Measurements from ENCODE around the gene FCRL2. TPM values are rescaled to one million over a fixed set of nuclear protein-coding genes. Genes with fewer than 3 reads are reported as not detected.
A peak's percentile ranks its signal among the peaks of the same experiment; 100 is the strongest.

FCRL2 gene
- total and polyA plus RNA-seq, 7 experiments from 2014 or later: 0.09 to 3.2 (median 0.45) TPM; not detected in 3

DNA sequence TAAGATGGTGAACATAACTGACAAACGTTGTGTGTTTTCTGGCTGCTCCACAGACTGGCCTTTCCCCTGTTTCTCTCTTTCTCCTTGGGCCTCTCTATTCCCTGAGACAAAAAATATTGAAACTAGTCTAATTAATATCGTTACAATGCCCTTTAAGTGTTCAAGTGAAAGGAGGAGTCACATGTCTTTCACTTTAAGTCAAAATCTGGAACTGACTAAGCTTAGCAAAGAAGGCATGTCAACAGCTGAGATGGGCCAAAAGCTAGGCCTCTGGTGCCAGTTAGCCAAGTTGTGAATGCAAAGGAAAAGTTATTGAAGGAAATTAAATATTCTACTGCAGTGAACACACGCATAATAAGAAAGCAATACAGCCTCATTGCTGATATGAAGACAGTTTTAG, 44.2 kb downstream of the FCRL2 start:
- Mint-ChIP-seq H3K27ac (no peak overlapping the region), H3K4me1 (peaks cover 0 to 2% (median 0%) of the 10 kb centered on the region in 7 donors), H3K9me3 (peaks cover 0 to 4% (median 2%) of the 10 kb centered on the region in 11 donors), H3K36me3 (peaks cover 0 to 3% (median 0%) of the 10 kb centered on the region in 5 donors), H3K4me3 (no peak overlapping the region), H3K27me3 (peaks cover 0 to 7% (median under 1%) of the 10 kb centered on the region in 5 donors)
- ATAC-seq (no peak), DNase-seq (no peak)
- intact Hi-C loops (cut with micrococcal nuclease): no loop called here
- H3K4me3 ChIP-seq (ENCODE audit: low read length): no peak overlapping the region
- ChIA-PET POLR2A (no interaction called here), CTCF (no interaction called here)
- H3K9me3 ChIP-seq (ENCODE audit: control insufficient read depth in 2 of 3, low read length in 3 of 3): no peaks in the 10 kb centered on the region
- no peak overlapping the region for H3K27ac ChIP-seq (ENCODE audit: low read depth, low read length)
- H3K4me1 ChIP-seq (ENCODE audit: control insufficient read depth in 2 of 2, insufficient read depth in 2 of 2, low read length in 2 of 2): no peaks in the 10 kb centered on the region
- no peaks in the 10 kb centered on the region for H3K36me3 ChIP-seq (ENCODE audit: control insufficient read depth in 2 of 3, insufficient read depth in 3 of 3, low read length in 3 of 3)
- H3K27me3 ChIP-seq (ENCODE audit: control insufficient read depth in 2 of 2, insufficient read depth in 2 of 2, low read length in 2 of 2): no peaks in the 10 kb centered on the region

DNA sequence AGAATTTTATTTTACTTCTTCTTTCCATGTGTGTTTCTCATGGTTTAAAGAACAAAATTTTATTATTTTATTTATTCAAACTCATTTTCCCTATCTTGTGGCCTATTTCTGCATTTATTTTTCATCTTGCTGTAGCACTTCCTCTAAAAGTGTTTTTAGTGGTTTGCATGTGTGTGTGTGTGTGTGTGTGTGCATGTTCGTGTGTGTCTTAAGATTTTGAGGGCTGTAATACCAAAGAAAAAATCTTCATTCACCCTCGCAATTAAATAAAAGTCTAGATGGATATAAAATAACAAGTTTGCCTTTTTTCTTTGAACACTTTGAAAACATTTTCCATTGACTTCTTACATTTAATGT, 51.7 kb downstream of the FCRL2 start:
- H3K27me3 ChIP-seq (ENCODE audit: control insufficient read depth in 2 of 2, insufficient read depth in 2 of 2, low read length in 2 of 2): no peaks in the 10 kb centered on the region
- POLR2A ChIA-PET: no interaction called here
- H3K27me3 Mint-ChIP-seq: peaks cover 0 to 19% (median 5%) of the 10 kb centered on the region in 5 donors
- no peak overlapping the region for H3K27ac Mint-ChIP-seq
- H3K36me3 ChIP-seq (ENCODE audit: control insufficient read depth in 2 of 3, insufficient read depth in 3 of 3, low read length in 3 of 3): no peaks in the 10 kb centered on the region
- DNase-seq (peak in 1 of 9 donors; percentile 9), ATAC-seq (peak; percentile 48)
- peaks cover 0 to 28% of the 10 kb centered on the region in 2 donors for H3K4me1 ChIP-seq (ENCODE audit: control insufficient read depth in 2 of 2, insufficient read depth in 2 of 2, low read length in 2 of 2)
- H3K27ac ChIP-seq (ENCODE audit: low read depth, low read length): no peak overlapping the region
- peaks cover 0 to 36% (median 0%) of the 10 kb centered on the region in 7 donors for H3K4me1 Mint-ChIP-seq
- CTCF ChIA-PET: no interaction called here
- peaks cover 0 to 5% (median 0%) of the 10 kb centered on the region in 5 donors for H3K36me3 Mint-ChIP-seq
- H3K4me3 ChIP-seq (ENCODE audit: low read length): no peak overlapping the region
- peaks cover 0 to 9% (median 0%) of the 10 kb centered on the region in 3 experiments for H3K9me3 ChIP-seq (ENCODE audit: control insufficient read depth in 2 of 3, low read length in 3 of 3)
- H3K4me3 Mint-ChIP-seq: no peak overlapping the region
- peaks cover 3 to 28% (median 13%) of the 10 kb centered on the region in 11 donors for H3K9me3 Mint-ChIP-seq
- intact Hi-C loops (cut with micrococcal nuclease): no loop called here

- intact Hi-C loops (cut with micrococcal nuclease): no loop called here
These were observed 52.3 kb downstream of the FCRL2 start for GRCh38 chr1:157724537-157725220.

GRCh38 chr1:157723157-157723556, 53.8 kb downstream of the FCRL2 start:
- Histone ChIP-seq H3K4me3 (ENCODE audit: low read length) (no peak overlapping the region), H3K27me3 (ENCODE audit: control insufficient read depth in 2 of 2, insufficient read depth in 2 of 2, low read length in 2 of 2) (no peaks in the 10 kb centered on the region), H3K4me1 (ENCODE audit: control insufficient read depth in 2 of 2, insufficient read depth in 2 of 2, low read length in 2 of 2) (peaks cover 0 to 28% of the 10 kb centered on the region in 2 donors), H3K9me3 (ENCODE audit: control insufficient read depth in 2 of 3, low read length in 3 of 3) (peaks cover 0 to 9% (median 0%) of the 10 kb centered on the region in 3 experiments), H3K27ac (ENCODE audit: low read depth, low read length) (no peak overlapping the region), H3K36me3 (ENCODE audit: control insufficient read depth in 2 of 3, insufficient read depth in 3 of 3, low read length in 3 of 3) (no peaks in the 10 kb centered on the region)
- peaks cover 0 to 19% (median 9%) of the 10 kb centered on the region in 5 donors for H3K27me3 Mint-ChIP-seq
- H3K9me3 Mint-ChIP-seq: peaks cover 3 to 25% (median 13%) of the 10 kb centered on the region in 11 donors
- ChIA-PET CTCF (no interaction called here), POLR2A (no interaction called here)
- ATAC-seq: peak; percentile 64
- no peak overlapping the region for H3K4me3 Mint-ChIP-seq
- intact Hi-C loops (cut with micrococcal nuclease): no loop called here
- no peak overlapping the region for H3K27ac Mint-ChIP-seq
- peaks cover 0 to 5% (median 0%) of the 10 kb centered on the region in 5 donors for H3K36me3 Mint-ChIP-seq
- DNase-seq: no peak
- peaks cover 0 to 36% (median 0%) of the 10 kb centered on the region in 7 donors for H3K4me1 Mint-ChIP-seq

More at GRCh38 chr1:157724537-157725220, 52.3 kb downstream of the FCRL2 start:
- Histone ChIP-seq H3K36me3 (ENCODE audit: control insufficient read depth in 2 of 3, insufficient read depth in 3 of 3, low read length in 3 of 3) (no peaks in the 10 kb centered on the region), H3K27me3 (ENCODE audit: control insufficient read depth in 2 of 2, insufficient read depth in 2 of 2, low read length in 2 of 2) (no peaks in the 10 kb centered on the region), H3K4me3 (ENCODE audit: low read length) (no peak overlapping the region), H3K9me3 (ENCODE audit: control insufficient read depth in 2 of 3, low read length in 3 of 3) (peaks cover 0 to 9% (median 0%) of the 10 kb centered on the region in 3 experiments), H3K27ac (ENCODE audit: low read depth, low read length) (no peak overlapping the region), H3K4me1 (ENCODE audit: control insufficient read depth in 2 of 2, insufficient read depth in 2 of 2, low read length in 2 of 2) (peaks cover 0 to 28% of the 10 kb centered on the region in 2 donors)
- H3K9me3 Mint-ChIP-seq: peaks cover 3 to 28% (median 13%) of the 10 kb centered on the region in 11 donors
- H3K27ac Mint-ChIP-seq: no peak overlapping the region
- peaks cover 0 to 19% (median 5%) of the 10 kb centered on the region in 5 donors for H3K27me3 Mint-ChIP-seq
- H3K36me3 Mint-ChIP-seq: peaks cover 0 to 5% (median 0%) of the 10 kb centered on the region in 5 donors
- ATAC-seq (no peak), DNase-seq (no peak)
- POLR2A ChIA-PET: no interaction called here
- CTCF ChIA-PET: no interaction called here
- peak overlapping the region in 1 of 10 donors; percentile 1 for H3K4me3 Mint-ChIP-seq
- H3K4me1 Mint-ChIP-seq: peaks cover 0 to 36% (median 0%) of the 10 kb centered on the region in 7 donors

DNA sequence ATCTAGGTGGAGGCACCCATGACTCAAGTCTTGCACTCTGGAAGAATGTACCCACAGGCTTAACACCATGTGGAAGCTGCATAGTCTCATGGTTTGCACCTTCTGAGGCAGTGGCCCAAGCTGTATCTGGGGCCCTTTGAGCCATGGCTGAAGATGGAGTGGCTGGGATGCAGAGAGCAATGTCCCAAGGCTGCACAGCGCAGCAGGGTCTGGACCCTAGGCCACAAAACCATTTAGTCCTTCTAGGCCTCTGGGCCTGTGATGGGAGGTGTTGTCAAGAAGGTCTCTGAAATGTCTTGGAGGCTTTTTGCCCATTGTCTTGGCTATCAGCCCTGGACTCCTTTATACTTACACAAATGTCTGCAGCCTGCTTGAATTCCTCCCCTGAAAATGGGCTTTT, 54.9 kb downstream of the FCRL2 start:
- peaks cover 0 to 32% (median 0%) of the 10 kb centered on the region in 7 donors for H3K4me1 Mint-ChIP-seq
- Histone ChIP-seq H3K9me3 (ENCODE audit: control insufficient read depth in 2 of 3, low read length in 3 of 3) (peaks cover 0 to 9% (median 0%) of the 10 kb centered on the region in 3 experiments), H3K36me3 (ENCODE audit: control insufficient read depth in 2 of 3, insufficient read depth in 3 of 3, low read length in 3 of 3) (no peaks in the 10 kb centered on the region), H3K27ac (ENCODE audit: low read depth, low read length) (no peak overlapping the region), H3K27me3 (ENCODE audit: control insufficient read depth in 2 of 2, insufficient read depth in 2 of 2, low read length in 2 of 2) (no peaks in the 10 kb centered on the region), H3K4me1 (ENCODE audit: control insufficient read depth in 2 of 2, insufficient read depth in 2 of 2, low read length in 2 of 2) (peaks cover 0 to 28% of the 10 kb centered on the region in 2 donors), H3K4me3 (ENCODE audit: low read length) (no peak overlapping the region)
- peaks cover 3 to 25% (median 13%) of the 10 kb centered on the region in 11 donors for H3K9me3 Mint-ChIP-seq
- H3K27ac Mint-ChIP-seq: no peak overlapping the region
- ATAC-seq (no peak), DNase-seq (no peak)
- POLR2A ChIA-PET: no interaction called here
- intact Hi-C loops (cut with micrococcal nuclease): no loop called here
- CTCF ChIA-PET: no interaction called here
- H3K27me3 Mint-ChIP-seq: peaks cover 0 to 14% (median 9%) of the 10 kb centered on the region in 5 donors
- no peak overlapping the region for H3K4me3 Mint-ChIP-seq
- peaks cover 0 to 5% (median 0%) of the 10 kb centered on the region in 5 donors for H3K36me3 Mint-ChIP-seq

DNA sequence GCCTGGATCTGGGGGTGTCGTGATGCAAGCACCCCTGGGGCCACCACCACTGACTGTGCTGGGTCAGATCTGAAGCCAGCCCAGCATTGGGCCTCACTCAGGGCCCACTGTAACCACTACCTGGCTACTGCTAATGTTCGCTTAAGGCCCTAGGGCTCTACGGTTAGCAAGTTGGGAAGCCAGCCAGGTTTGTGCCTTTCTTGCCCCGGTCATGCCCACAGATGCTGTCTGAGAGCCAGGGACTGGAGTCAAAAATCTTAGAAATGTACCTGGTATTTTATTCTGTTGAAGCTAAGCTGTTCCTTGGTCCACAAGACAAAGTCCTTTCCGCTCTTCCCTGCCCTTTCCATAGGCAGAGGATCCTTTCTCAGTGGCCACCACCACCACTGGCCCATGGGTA, 61.2 kb downstream of the FCRL2 start:
- H3K36me3 ChIP-seq (ENCODE audit: control insufficient read depth in 2 of 3, insufficient read depth in 3 of 3, low read length in 3 of 3): no peaks in the 10 kb centered on the region
- Mint-ChIP-seq H3K9me3 (peaks cover 0 to 3% (median 1%) of the 10 kb centered on the region in 11 donors), H3K27ac (no peak overlapping the region), H3K36me3 (peaks cover 0 to 1% (median 0%) of the 10 kb centered on the region in 5 donors), H3K4me3 (no peak overlapping the region), H3K4me1 (no peaks in the 10 kb centered on the region), H3K27me3 (peaks cover 0 to 7% (median 1%) of the 10 kb centered on the region in 5 donors)
- intact Hi-C loops (cut with micrococcal nuclease): no loop called here
- no peaks in the 10 kb centered on the region for H3K9me3 ChIP-seq (ENCODE audit: control insufficient read depth in 2 of 3, low read length in 3 of 3)
- no peak overlapping the region for H3K4me3 ChIP-seq (ENCODE audit: low read length)
- ATAC-seq: no peak
- no peak overlapping the region for H3K27ac ChIP-seq (ENCODE audit: low read depth, low read length)
- H3K27me3 ChIP-seq (ENCODE audit: control insufficient read depth in 2 of 2, insufficient read depth in 2 of 2, low read length in 2 of 2): no peaks in the 10 kb centered on the region
- no peaks in the 10 kb centered on the region for H3K4me1 ChIP-seq (ENCODE audit: control insufficient read depth in 2 of 2, insufficient read depth in 2 of 2, low read length in 2 of 2)
- POLR2A ChIA-PET: no interaction called here
- DNase-seq: no peak
- CTCF ChIA-PET: no interaction called here

DNA sequence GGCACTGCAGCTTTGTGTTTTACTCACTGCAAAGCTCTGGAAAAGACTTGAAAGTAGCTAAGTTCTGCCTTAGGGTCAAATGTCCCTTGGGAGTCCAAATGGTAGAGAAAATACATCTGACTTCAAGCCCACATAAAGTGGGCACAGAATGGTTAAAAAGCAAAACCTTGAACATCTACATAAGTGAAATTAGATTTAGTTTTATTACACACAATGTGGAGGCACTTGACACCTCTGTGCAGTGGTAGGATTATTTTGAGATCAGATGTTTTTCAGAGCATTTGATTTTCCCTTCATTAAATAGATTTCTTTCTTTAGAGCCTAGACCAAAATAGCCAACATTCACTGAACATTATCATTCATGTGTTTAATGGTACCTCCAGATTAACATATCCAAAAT, 65.1 kb downstream of the FCRL2 start:
- Histone ChIP-seq H3K4me1 (ENCODE audit: control insufficient read depth in 2 of 2, insufficient read depth in 2 of 2, low read length in 2 of 2) (no peaks in the 10 kb centered on the region), H3K9me3 (ENCODE audit: control insufficient read depth in 2 of 3, low read length in 3 of 3) (no peaks in the 10 kb centered on the region), H3K36me3 (ENCODE audit: control insufficient read depth in 2 of 3, insufficient read depth in 3 of 3, low read length in 3 of 3) (no peaks in the 10 kb centered on the region), H3K4me3 (ENCODE audit: low read length) (no peak overlapping the region), H3K27me3 (ENCODE audit: control insufficient read depth in 2 of 2, insufficient read depth in 2 of 2, low read length in 2 of 2) (no peaks in the 10 kb centered on the region), H3K27ac (ENCODE audit: low read depth, low read length) (no peak overlapping the region)
- CTCF ChIA-PET: no interaction called here
- H3K36me3 Mint-ChIP-seq: no peaks in the 10 kb centered on the region
- DNase-seq (no peak), ATAC-seq (no peak)
- H3K4me1 Mint-ChIP-seq: peaks cover 0 to 2% (median 0%) of the 10 kb centered on the region in 7 donors
- H3K9me3 Mint-ChIP-seq: peaks cover 0 to 3% (median 0%) of the 10 kb centered on the region in 11 donors
- POLR2A ChIA-PET: no interaction called here
- intact Hi-C loops (cut with micrococcal nuclease): no loop called here
- peaks cover 0 to 7% (median 0%) of the 10 kb centered on the region in 5 donors for H3K27me3 Mint-ChIP-seq
- no peak overlapping the region for H3K4me3 Mint-ChIP-seq
- no peak overlapping the region for H3K27ac Mint-ChIP-seq

All from naive thymus-derived CD4-positive, alpha-beta T cell (primary cell).